Measurements from ENCODE around the gene LRIG1. TPM values are rescaled to one million over a fixed set of nuclear protein-coding genes. Genes with fewer than 3 reads are reported as not detected.

LRIG1 gene
- total and polyA plus RNA-seq, 9 of the 15 experiments (the other 6 are each of a cell fraction or from before 2014, with no cell fraction given): 0.05 to 0.38 (median 0.13) TPM; not detected in 3

DNA sequence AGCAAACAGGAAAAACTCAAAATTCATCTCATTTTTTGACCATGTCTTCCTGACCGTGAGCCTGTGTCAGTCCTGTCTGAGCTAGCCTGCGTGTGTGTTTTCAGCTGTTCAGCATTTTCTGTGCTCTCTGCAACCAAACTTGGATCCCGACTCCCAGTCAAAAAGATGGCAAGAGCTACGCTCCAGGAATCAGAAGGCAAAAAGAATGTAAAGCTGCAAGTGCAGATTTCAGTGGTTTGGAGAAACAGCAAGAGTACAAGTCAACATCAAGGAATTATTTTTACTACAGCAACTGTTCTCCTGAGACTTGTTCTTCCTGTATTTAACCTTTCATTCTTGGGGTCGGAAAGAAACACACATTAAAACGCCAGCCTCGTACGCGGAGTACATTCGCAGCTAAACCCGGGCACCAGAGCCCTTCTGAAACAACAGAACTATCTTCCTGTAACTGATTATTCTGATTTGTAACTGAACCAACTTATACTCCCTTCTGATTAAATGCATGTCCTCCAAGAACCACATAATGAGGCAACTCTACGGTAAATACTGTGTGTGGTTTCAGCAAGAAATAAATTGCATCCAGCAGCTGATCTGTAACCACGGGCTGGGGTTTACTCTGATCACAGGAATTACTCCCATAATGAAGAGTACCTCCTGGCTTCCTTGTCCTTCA is 107.4 kb downstream of the LRIG1 start (continued):
- no peak for TF ChIP-seq KDM5B (IDR thresholded peaks at IDR 0.05; ENCODE audit: insufficient replicate concordance, low read depth, low read length)
- TF ChIP-seq MTA2 (IDR thresholded peaks at IDR 0.05; ENCODE audit: low read depth): no peak
- TF ChIP-seq TARDBP (IDR thresholded peaks at IDR 0.05): no peak
- TF ChIP-seq, protein P1, sequence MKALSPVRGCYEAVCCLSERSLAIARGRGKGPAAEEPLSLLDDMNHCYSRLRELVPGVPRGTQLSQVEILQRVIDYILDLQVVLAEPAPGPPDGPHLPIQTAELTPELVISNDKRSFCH (CRISPR knock-in tag; IDR thresholded peaks at IDR 0.05): no peak
- TF ChIP-seq, protein P1 (tag; IDR thresholded peaks at IDR 0.05): no peak
- no peak for TF ChIP-seq CREBBP (IDR thresholded peaks at IDR 0.05; ENCODE audit: low read depth, low read length)
- TF ChIP-seq KLF1 (tag; IDR thresholded peaks at IDR 0.05): no peak

DNA sequence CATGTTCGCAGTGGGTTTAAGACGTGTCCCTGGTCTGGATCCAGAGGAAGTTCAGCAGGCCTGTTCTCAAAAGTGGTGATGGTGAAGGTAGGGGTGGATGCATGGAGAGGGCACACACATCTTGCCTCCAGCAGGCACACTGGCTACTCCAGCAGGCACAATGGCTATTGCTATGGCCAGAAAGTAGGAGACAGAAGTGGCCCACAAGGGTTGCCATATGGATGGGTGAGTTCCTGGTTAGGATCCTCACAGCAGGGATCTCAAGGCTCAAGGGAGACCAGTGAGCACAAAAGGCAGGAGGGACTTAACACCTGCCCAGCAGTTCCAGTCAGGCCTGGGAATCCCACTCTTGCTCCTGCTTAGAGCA is 107.9 kb downstream of the LRIG1 start:
- no peak for DNase-seq (ENCODE audit: extremely low read depth in 1 of 4, low spot score in 3 of 4)
- Histone ChIP-seq H2AFZ (ENCODE audit: low read depth, low read length) (no peak overlapping the region), H3K4me3 (no peak overlapping the region), H3K9ac (ENCODE audit: insufficient read depth in 1 of 2, low read depth in 2 of 2, low read length in 2 of 2) (no peak overlapping the region), H3K27ac (ENCODE audit: extremely low read depth, low read depth, low read length) (no peak overlapping the region), H3K27me3 (ENCODE audit: control insufficient read depth in 2 of 2, insufficient read depth in 2 of 2, low read length in 2 of 2) (peaks cover 0 to 4% of the 10 kb centered on the region in 2 experiments; a peak in 1 of 5 replicates), H3K9me1 (ENCODE audit: control insufficient read depth, insufficient read depth, low read length) (no peaks in the 10 kb centered on the region), H3K4me1 (replicated peaks in 1 of 2; ENCODE audit: control insufficient read depth in 2 of 2, insufficient read depth in 2 of 2, low read length in 2 of 2) (peaks cover 0 to 10% of the 10 kb centered on the region in 2 experiments; a peak in 3 of 5 replicates), H3K36me3 (ENCODE audit: control insufficient read depth, insufficient read depth, low read length) (no peaks in the 10 kb centered on the region), H4K20me1 (replicated peaks; ENCODE audit: control insufficient read depth, insufficient read depth, low read length) (no peaks in the 10 kb centered on the region), H3K4me2 (ENCODE audit: insufficient read depth, low read length) (no peak overlapping the region), H3K9me3 (replicated peaks; ENCODE audit: control insufficient read depth, insufficient read depth, low read depth, low read length) (no peaks in the 10 kb centered on the region), H3K79me2 (ENCODE audit: control insufficient read depth, insufficient read depth, low read length) (no peaks in the 10 kb centered on the region)
- intact Hi-C loops (cut with micrococcal nuclease) (no loop called here), in situ Hi-C loops (cut with MboI) (no loop called here)
- CTCF ChIA-PET (ENCODE audit: low intra/inter-chr PET ratio): no interaction called here
- POLR2A ChIA-PET: no interaction called here
- BruUV-seq (replicated peaks): no TSS peak
- ATAC-seq: no peak
- WGBS (ENCODE audit: insufficient coverage, low coverage, missing lambda C conversion rate): 32% methylated on average over 2 of the region's 2 CpGs
- FAIRE-seq: no peak
- TF ChIP-seq ETV6 (IDR thresholded peaks at IDR 0.05; ENCODE audit: borderline replicate concordance in 1 of 2, low read depth in 2 of 2, low read length in 1 of 2) (no peak), ETV6 (CRISPR knock-in tag; IDR thresholded peaks at IDR 0.05; ENCODE audit: borderline replicate concordance) (no peak), HMGN3 (IDR thresholded peaks at IDR 0.05; ENCODE audit: borderline replicate concordance, extremely low read depth, insufficient read length, low read depth, low read length) (no peak), TAF15 (IDR thresholded peaks at IDR 0.05; ENCODE audit: low read depth, low read length) (no peak), FOSL1 (tag; conservative IDR thresholded peaks at IDR 0.05) (no peak), SAFB2 (IDR thresholded peaks at IDR 0.05; ENCODE audit: borderline replicate concordance, low read depth, low read length, severe bottlenecking) (no peak), EGR1 (conservative IDR thresholded peaks at IDR 0.05) (no peak), ZNF316 (IDR thresholded peaks at IDR 0.05) (no peak), RAD51 (IDR thresholded peaks at IDR 0.05; ENCODE audit: borderline replicate concordance, low read depth) (no peak)
- TF ChIP-seq, protein P2, sequence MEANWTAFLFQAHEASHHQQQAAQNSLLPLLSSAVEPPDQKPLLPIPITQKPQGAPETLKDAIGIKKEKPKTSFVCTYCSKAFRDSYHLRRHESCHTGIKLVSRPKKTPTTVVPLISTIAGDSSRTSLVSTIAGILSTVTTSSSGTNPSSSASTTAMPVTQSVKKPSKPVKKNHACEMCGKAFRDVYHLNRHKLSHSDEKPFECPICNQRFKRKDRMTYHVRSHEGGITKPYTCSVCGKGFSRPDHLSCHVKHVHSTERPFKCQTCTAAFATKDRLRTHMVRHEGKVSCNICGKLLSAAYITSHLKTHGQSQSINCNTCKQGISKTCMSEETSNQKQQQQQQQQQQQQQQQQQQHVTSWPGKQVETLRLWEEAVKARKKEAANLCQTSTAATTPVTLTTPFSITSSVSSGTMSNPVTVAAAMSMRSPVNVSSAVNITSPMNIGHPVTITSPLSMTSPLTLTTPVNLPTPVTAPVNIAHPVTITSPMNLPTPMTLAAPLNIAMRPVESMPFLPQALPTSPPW (CRISPR knock-in tag; IDR thresholded peaks at IDR 0.05): no peak
- TF ChIP-seq, protein P3, sequence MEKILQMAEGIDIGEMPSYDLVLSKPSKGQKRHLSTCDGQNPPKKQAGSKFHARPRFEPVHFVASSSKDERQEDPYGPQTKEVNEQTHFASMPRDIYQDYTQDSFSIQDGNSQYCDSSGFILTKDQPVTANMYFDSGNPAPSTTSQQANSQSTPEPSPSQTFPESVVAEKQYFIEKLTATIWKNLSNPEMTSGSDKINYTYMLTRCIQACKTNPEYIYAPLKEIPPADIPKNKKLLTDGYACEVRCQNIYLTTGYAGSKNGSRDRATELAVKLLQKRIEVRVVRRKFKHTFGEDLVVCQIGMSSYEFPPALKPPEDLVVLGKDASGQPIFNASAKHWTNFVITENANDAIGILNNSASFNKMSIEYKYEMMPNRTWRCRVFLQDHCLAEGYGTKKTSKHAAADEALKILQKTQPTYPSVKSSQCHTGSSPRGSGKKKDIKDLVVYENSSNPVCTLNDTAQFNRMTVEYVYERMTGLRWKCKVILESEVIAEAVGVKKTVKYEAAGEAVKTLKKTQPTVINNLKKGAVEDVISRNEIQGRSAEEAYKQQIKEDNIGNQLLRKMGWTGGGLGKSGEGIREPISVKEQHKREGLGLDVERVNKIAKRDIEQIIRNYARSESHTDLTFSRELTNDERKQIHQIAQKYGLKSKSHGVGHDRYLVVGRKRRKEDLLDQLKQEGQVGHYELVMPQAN (IDR thresholded peaks at IDR 0.05; ENCODE audit: borderline replicate concordance): no peak
